GM19467 (cell line): Measurements from ENCODE around the gene ESR1.
"Not testable (repeated sequence)": the region's sequence is repeated elsewhere in the genome, so short reads cannot be mapped to it uniquely, and the experiment has no call there.

Experiments used
- ATAC-seq: cut with Tn5 transposase; IDR thresholded peaks from one replicate; pipeline ENCODE4 v1.9.1; 2021; ENCODE audit warnings: mild to moderate bottlenecking, moderate library complexity; ENCODE audit not compliant: unreplicated experiment

The ESR1 gene

GRCh38 chr6:151885234-151885633, 77.8 kb downstream of the ESR1 start:
- no peak for ATAC-seq

GRCh38 chr6:151891524-151891923, 84.0 kb downstream of the ESR1 start:
- ATAC-seq: no peak

- not testable (repeated sequence) for ATAC-seq
Measured at GRCh38 chr6:151894426-151894825, 86.9 kb downstream of the ESR1 start.

GRCh38 chr6:151899221-151899620, 91.7 kb downstream of the ESR1 start:
- not testable (repeated sequence) for ATAC-seq

GRCh38 chr6:151899796-151900195, 92.3 kb downstream of the ESR1 start:
- ATAC-seq: not testable (repeated sequence)

GRCh38 chr6:151900256-151900655, 92.8 kb downstream of the ESR1 start:
- ATAC-seq: no peak

GRCh38 chr6:151901009-151901411, 93.5 kb downstream of the ESR1 start:
- no peak for ATAC-seq

GRCh38 chr6:151904631-151905030, 97.1 kb downstream of the ESR1 start:
- ATAC-seq: no peak

GRCh38 chr6:151905072-151905471, 97.6 kb downstream of the ESR1 start:
- no peak for ATAC-seq

GRCh38 chr6:151905854-151906253, 98.4 kb downstream of the ESR1 start:
- ATAC-seq: no peak

- ATAC-seq: no peak
Measured at GRCh38 chr6:151911401-151911800, 103.9 kb downstream of the ESR1 start.

GRCh38 chr6:151914484-151914883, 107.0 kb downstream of the ESR1 start:
- no peak for ATAC-seq

- no peak for ATAC-seq
Measured at GRCh38 chr6:151916075-151916474, 108.6 kb downstream of the ESR1 start.

- ATAC-seq: no peak
Measured at GRCh38 chr6:151916680-151917164, 109.2 kb downstream of the ESR1 start.

GRCh38 chr6:151917531-151918329, 110.2 kb downstream of the ESR1 start:
- ATAC-seq: no peak

GRCh38 chr6:151940307-151940706, 132.8 kb downstream of the ESR1 start:
- ATAC-seq: no peak

GRCh38 chr6:151948002-151948743, 140.7 kb downstream of the ESR1 start:
- ATAC-seq: no peak

GRCh38 chr6:151958332-151958731, 150.8 kb downstream of the ESR1 start:
- ATAC-seq: no peak

GRCh38 chr6:151959086-151959485, 151.6 kb downstream of the ESR1 start:
- ATAC-seq: no peak

GRCh38 chr6:151961809-151962208, 154.3 kb downstream of the ESR1 start:
- ATAC-seq: no peak

GRCh38 chr6:151962246-151962846, 154.9 kb downstream of the ESR1 start:
- ATAC-seq: no peak

- ATAC-seq: no peak
Measured at GRCh38 chr6:151963001-151963400, 155.5 kb downstream of the ESR1 start.
